Panc1 (cell line): ENCODE data around the gene BAIAP3. TPM values are rescaled to one million over a fixed set of nuclear protein-coding genes. Genes with fewer than 3 reads are reported as not detected.

Source experiments
- ATAC-seq: fragments of 200-7000 bp; cut with Tn5 transposase; 2 replicates; pipeline ENCODE4 v1.9.1; 2020; ENCODE audit warnings: mild to moderate bottlenecking, moderate library complexity
- BruUV-seq: library from RNA; stranded (reverse); fragments of 400-500 nt; replicated peaks from 2 replicates; lab custom pipeline; 2021; lab: Mats Ljungman, UMichigan
- CTCF ChIA-PET: fragments of 300-600 bp; sonication (Branson Sonifier 250); formaldehyde crosslinking; loops from one replicate; lab custom pipeline; 2022; ENCODE audit warnings: antibody characterized with exemption; lab: Charles Lee
- POLR2A ChIA-PET: fragments of 300-600 bp; sonication (Branson Sonifier 250); formaldehyde crosslinking; loops from one replicate; lab custom pipeline; 2022; ENCODE audit warnings: antibody characterized with exemption; lab: Charles Lee
- DNase-seq: peaks from one replicate; pipeline ENCODE4 v3.0.0-alpha.2; 2010; ENCODE audit warnings: low read depth, low spot score
- H3K27ac ChIP-seq: 2 replicates; pipeline ENCODE4 v1.5.1; 2011; ENCODE audit warnings: mild to moderate bottlenecking, low read length, inconsistent platforms
- H3K27me3 ChIP-seq: fragments of 200-500 bp; sonication (Bioruptor generic); 2 replicates; pipeline ENCODE4 v1.6.0; 2014; ENCODE audit warnings: low read length, inconsistent platforms; ENCODE audit not compliant: control insufficient read depth, insufficient read depth
- H3K36me3 ChIP-seq: fragments of 200-500 bp; sonication (Bioruptor generic); 2 replicates; pipeline ENCODE4 v1.5.1; 2014; ENCODE audit warnings: inconsistent platforms, mild to moderate bottlenecking, low read length, moderate library complexity; ENCODE audit not compliant: control insufficient read depth, insufficient read depth
- H3K4me1 ChIP-seq: 2 replicates; pipeline ENCODE4 v1.5.1; 2011; ENCODE audit warnings: inconsistent platforms, mild to moderate bottlenecking, low read length, moderate library complexity; ENCODE audit not compliant: control insufficient read depth, insufficient read depth
- H3K4me3 ChIP-seq, 2 experiments: 2 replicates each; pipeline ENCODE4 v1.5.1; 2011 to 2012; ENCODE audit warnings: low read depth in 2 of 2, low read length in 2 of 2, mild to moderate bottlenecking in 2 of 2, inconsistent platforms in 1 of 2, moderate library complexity in 1 of 2
- H3K9me3 ChIP-seq: fragments of 200-500 bp; sonication (Bioruptor generic); 2 replicates; pipeline ENCODE4 v1.5.1; 2014; ENCODE audit warnings: low read depth, mild to moderate bottlenecking, inconsistent platforms, low read length, moderate library complexity; ENCODE audit not compliant: control insufficient read depth, insufficient read depth
- CTCF ChIP-seq: fragments of 450-650 bp; IDR thresholded peaks from 2 replicates; pipeline ENCODE4 v1.5.1; 2017; ENCODE audit warnings: mild to moderate bottlenecking
- POLR2AphosphoS5 ChIP-seq: IDR thresholded peaks from 2 replicates; pipeline ENCODE4 v1.6.1; 2012; ENCODE audit warnings: mild to moderate bottlenecking, low read depth, low read length, moderate library complexity
- SIN3A ChIP-seq: IDR thresholded peaks from 2 replicates; pipeline ENCODE4 v1.6.1; 2012; ENCODE audit warnings: low read depth, mild to moderate bottlenecking, low read length, moderate library complexity, borderline replicate concordance; ENCODE audit not compliant: insufficient read depth
- TCF7L2 ChIP-seq: IDR thresholded peaks from 2 replicates; pipeline ENCODE4 v1.6.1; 2011; ENCODE audit warnings: mild to moderate bottlenecking, low read depth, low read length, inconsistent platforms
- in situ Hi-C: cut with HindIII; loops from 2 replicates; pipeline ENCODE4 v1.10.0; 2016; ENCODE audit warnings: low sequenced_read_pairs, low pct_unique_long_range_greater_than_20kb
- intact Hi-C: fragments of 100-400 bp; cut with micrococcal nuclease; formaldehyde crosslinking; loops from one replicate; pipeline ENCODE4 v1.10.0; 2022; ENCODE audit not compliant: unreplicated experiment
- total RNA-seq: library from RNA; stranded (reverse); gene quantifications from one replicate; pipeline ENCODE4 v1.2.1, GENCODE V29; 2021; ENCODE audit not compliant: unreplicated experiment
- TF ChIP-seq, protein P1 (sequence below), 2 experiments: IDR thresholded peaks; 2 replicates each; pipeline ENCODE4 v1.6.1; 2011 to 2012; ENCODE audit warnings: low read depth in 2 of 2, control low read depth in 1 of 2, low read length in 1 of 2, mild to moderate bottlenecking in 1 of 2, moderate library complexity in 1 of 2; ENCODE audit not compliant: insufficient read depth in 1 of 2

The BAIAP3 gene
- total RNA-seq, 1 experiment from 2014 or later: 9.4 TPM

DNA sequence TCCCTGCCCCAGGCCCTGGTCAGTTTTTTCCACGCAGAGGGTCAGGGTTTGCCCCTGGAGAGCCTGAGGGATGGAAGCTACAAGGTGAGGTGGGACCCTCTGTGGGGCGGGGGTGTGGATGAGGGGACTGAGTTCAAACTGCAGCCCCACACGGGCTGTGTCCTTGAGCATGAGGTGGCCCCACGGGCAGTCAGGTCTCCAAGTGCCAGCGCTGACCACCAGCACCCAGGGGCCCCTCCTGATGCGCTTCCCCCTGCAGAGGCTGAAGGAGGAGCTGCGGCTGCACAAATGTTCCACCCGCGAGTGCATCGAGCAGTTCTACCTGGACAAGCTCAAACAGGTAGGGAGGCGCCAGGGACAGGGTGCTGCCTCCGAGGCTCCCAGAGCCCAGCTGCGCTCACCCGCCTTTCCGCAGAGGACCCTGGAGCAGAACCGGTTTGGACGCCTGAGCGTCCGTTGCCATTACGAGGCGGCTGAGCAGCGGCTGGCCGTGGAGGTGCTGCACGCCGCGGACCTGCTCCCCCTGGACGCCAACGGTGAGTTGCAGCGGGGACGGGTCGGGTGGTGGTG is 13.9 kb downstream of the BAIAP3 start:
- Histone ChIP-seq H3K27ac (no peak overlapping the region), H3K9me3 (no peaks in the 10 kb centered on the region), H3K4me1 (peaks cover 10% of the 10 kb centered on the region), H3K36me3 (peaks cover 8% of the 10 kb centered on the region; the same call in 1 of the 2 replicates), H3K27me3 (no peaks in the 10 kb centered on the region), H3K4me3 (no peak overlapping the region)
- intact Hi-C loops (no loop called here), in situ Hi-C loops (no loop called here)
- no peak for TF ChIP-seq SIN3A
- no peak for TF ChIP-seq CTCF
- TF ChIP-seq, protein P1, sequence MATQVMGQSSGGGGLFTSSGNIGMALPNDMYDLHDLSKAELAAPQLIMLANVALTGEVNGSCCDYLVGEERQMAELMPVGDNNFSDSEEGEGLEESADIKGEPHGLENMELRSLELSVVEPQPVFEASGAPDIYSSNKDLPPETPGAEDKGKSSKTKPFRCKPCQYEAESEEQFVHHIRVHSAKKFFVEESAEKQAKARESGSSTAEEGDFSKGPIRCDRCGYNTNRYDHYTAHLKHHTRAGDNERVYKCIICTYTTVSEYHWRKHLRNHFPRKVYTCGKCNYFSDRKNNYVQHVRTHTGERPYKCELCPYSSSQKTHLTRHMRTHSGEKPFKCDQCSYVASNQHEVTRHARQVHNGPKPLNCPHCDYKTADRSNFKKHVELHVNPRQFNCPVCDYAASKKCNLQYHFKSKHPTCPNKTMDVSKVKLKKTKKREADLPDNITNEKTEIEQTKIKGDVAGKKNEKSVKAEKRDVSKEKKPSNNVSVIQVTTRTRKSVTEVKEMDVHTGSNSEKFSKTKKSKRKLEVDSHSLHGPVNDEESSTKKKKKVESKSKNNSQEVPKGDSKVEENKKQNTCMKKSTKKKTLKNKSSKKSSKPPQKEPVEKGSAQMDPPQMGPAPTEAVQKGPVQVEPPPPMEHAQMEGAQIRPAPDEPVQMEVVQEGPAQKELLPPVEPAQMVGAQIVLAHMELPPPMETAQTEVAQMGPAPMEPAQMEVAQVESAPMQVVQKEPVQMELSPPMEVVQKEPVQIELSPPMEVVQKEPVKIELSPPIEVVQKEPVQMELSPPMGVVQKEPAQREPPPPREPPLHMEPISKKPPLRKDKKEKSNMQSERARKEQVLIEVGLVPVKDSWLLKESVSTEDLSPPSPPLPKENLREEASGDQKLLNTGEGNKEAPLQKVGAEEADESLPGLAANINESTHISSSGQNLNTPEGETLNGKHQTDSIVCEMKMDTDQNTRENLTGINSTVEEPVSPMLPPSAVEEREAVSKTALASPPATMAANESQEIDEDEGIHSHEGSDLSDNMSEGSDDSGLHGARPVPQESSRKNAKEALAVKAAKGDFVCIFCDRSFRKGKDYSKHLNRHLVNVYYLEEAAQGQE (IDR thresholded peaks at IDR 0.05; ENCODE audit: insufficient read depth in 1 of 2, low read depth in 2 of 2, low read length in 1 of 2): no peak
- TF ChIP-seq POLR2AphosphoS5: no peak
- no peak for TF ChIP-seq TCF7L2
- ATAC-seq (no peak), DNase-seq (no peak)
- POLR2A ChIA-PET: no interaction called here
- CTCF ChIA-PET: interaction anchor here (0.7 to 0.9 kb wide), 2 partner anchors 17 to 273 kb away, joined by 3 to 11 read pairs; no protein-coding TSS in a partner anchor
- BruUV-seq: no TSS peak

GRCh38 chr16:1347962-1348361 is 14.5 kb downstream of the BAIAP3 start:
- TF ChIP-seq SIN3A: no peak
- no peak for TF ChIP-seq POLR2AphosphoS5
- TF ChIP-seq CTCF: no peak
- TF ChIP-seq TCF7L2: no peak
- TF ChIP-seq, protein P1 (IDR thresholded peaks at IDR 0.05; ENCODE audit: insufficient read depth in 1 of 2, low read depth in 2 of 2, low read length in 1 of 2): no peak
- ATAC-seq: no peak
- ChIA-PET POLR2A (no interaction called here), CTCF (no interaction called here)
- no peak overlapping the region for H3K4me3 ChIP-seq
- BruUV-seq: no TSS peak
- in situ Hi-C loops: no loop called here
- peaks cover 10% of the 10 kb centered on the region for H3K4me1 ChIP-seq
- no peak overlapping the region for H3K27ac ChIP-seq
- H3K9me3 ChIP-seq: no peaks in the 10 kb centered on the region
- peaks cover 8% of the 10 kb centered on the region; the same call in 1 of the 2 replicates for H3K36me3 ChIP-seq
- no peak for DNase-seq
- no peaks in the 10 kb centered on the region for H3K27me3 ChIP-seq
- intact Hi-C loops: no loop called here
